DMS53 (cell line): Measurements from ENCODE around the gene CYP4F3.
"Not testable (repeated sequence)": the region's sequence is repeated elsewhere in the genome, so short reads cannot be mapped to it uniquely, and the experiment has no call there.

Experiments
- DNase-seq: peaks from one replicate; lab custom pipeline; 2025; lab: John Stamatoyannopoulos, UW

CYP4F3 gene

DNA sequence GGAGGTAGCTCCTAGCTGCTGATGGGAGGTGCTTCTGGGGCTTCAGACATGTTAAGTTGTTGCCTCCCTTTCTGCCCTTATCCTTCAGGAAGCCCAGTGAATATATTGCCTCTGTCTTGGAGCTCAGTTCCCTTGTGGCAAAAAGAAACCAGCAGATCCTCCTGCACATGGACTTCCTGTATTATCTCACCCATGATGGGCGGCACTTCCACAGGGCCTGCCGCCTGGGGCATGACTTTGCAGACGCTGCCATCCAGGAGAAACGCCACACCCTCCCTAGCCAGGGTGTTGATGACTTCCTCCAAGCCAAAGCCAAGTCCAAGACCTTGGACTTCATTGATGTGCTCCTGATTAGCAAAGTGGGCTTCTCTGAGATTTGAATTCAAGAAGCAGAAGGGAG is 26.2 kb downstream of the CYP4F3 start:
- no peak for DNase-seq

DNA sequence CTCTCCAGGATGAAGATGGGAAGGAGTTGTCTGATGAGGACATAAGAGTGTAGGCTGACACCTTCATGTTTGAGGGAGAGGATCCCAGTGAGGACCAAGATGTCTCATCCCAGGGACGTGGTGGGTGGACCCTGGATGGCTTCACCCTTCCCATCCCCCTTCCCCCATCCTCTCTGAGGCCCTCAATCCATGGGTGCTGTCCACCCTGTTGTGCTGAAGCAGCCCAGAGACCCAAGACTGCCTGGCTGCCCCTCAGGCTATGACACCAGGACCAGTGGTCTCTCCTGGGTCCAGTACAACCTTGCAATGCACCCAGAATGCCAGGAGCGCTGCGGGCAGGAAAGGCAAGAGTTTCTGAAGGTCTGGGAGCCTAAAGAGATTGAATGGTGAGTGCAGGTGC is 28.7 kb downstream of the CYP4F3 start:
- DNase-seq, result no peak

DNA sequence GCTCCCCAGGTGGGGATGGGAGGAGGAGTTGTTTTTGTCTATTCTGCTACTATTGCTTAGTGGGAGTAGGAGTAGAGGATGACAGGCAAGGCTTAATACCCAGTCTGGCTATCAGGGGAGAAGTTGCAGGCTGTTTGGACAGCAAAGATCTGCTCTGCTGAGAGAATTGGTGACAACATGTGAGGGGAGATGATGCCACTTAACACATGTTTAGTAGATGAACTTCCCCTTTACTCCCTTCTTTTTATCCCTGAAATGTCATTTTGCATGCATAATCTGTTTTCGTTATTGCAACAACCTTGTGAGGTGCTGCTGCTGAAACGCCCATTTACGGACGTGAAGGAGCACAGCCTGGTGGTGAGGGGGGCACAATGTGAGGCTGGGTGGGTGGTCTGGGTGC is 29.2 kb downstream of the CYP4F3 start:
- no peak for DNase-seq

DNA sequence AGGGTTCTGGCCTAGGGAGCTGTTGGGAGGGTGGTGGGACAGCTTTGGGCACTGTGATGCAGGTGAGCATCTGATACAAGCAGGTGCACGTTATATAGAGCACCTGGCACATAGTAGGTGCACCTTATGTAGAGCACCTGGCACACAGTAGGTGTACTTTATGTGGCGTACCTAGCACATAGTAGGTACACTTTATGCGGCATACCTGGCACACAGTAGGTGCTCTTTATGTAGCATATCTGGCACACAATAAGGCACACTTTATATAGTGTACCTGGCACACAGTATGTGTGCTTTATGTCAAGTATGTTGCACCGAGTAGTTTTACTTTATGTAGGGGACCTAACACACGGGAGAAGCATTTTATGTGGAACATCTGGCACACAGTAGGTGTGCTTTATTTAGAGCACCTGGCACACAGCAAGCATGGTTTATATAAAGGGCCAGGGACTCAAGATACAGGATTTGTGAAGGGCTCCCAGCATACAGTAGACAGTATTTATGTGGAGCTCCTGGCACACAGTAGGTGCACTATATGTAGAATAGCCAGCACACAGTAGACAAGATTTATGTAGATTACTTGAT is 30.6 kb downstream of the CYP4F3 start:
- DNase-seq, result no peak

DNA sequence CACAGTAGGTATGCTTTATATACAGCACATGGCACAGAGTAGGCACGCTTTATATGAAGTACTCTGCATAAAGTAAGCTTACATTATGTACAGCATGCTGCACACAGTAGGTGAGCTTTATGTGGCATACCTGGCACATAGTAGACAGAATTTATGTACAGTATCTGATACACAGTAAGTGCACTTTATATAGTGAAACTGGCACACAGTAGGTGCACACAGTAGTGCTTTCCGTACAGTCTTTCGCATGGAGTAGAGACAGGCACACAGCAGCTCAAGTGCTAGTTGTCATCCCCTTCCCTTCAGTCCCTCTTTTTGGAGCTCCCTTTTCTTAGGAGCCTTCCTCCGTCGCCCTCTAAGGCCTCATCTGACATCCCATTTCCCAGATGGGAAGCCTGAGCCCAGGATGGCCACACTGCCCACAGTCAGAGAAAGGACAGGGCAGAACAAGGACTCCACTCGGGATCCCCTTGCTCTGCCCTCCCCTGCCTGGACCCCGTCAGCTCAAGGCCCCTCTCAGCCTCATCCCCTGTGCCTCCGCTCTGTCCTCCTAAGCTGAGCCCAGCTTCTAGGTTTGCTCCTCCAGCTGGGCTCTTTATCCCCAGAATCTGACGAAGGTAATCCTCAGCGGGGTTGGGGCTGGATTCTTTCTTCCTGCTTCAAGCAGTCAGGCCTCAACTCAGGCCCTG is 31.3 kb downstream of the CYP4F3 start:
- DNase-seq, result no peak

DNA sequence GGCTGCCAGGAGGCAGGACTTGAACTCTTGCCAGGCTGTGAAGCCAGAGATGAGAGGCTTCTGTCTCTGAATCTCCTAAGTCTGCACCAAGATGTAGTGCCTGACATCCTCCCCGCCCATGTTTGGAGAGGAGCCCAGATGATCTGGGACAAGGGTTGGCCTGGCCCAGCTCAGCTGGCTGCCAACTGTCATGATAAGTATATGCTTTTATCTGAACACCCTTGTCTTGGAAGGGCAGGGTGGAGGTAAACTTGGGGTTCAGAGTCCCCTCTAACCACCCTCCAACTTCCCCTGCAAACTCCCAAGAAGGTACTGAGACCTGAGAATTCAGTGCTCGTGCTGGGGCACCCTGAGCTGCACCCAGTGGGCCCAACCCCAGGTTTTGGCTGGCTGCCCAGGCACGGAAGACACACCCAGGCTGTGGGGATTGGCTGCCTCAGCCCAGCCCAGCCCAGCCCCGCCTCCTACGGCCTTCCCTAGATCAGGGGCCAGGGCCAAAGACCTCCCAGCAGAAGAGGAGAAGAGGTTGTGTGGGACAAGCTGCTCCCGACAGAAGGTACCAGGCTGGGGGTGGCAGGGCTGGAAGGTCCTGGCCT is 32.0 kb downstream of the CYP4F3 start, which contains the start of gene CYP4F12:
Gene CYP4F12 (plus strand): TSS at position 508 of the 596 bp plus-strand sequence. CDS start 443 bp downstream, outside the sequence.
- DNase-seq, result no peak

DNA sequence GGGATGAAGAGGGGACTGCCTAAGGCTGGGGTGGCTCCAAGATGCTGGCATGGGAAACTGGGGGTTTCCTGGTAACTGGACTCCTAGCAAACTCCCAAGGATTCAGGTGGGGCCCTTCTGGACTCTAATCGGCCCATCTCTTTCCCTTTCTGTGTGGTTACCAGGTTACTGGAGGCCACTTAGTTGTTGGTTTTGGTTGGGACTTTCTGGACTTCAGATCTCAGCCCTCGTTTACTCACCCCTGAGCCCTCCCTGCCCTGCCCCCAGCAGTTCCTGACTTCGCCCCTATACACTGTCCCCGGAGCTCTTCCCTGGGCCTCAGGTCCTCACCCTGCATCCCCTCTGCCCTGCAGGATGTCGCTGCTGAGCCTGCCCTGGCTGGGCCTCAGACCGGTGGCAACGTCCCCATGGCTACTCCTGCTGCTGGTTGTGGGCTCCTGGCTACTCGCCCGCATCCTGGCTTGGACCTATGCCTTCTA is 32.5 kb downstream of the CYP4F3 start:
- DNase-seq, result no peak

DNA sequence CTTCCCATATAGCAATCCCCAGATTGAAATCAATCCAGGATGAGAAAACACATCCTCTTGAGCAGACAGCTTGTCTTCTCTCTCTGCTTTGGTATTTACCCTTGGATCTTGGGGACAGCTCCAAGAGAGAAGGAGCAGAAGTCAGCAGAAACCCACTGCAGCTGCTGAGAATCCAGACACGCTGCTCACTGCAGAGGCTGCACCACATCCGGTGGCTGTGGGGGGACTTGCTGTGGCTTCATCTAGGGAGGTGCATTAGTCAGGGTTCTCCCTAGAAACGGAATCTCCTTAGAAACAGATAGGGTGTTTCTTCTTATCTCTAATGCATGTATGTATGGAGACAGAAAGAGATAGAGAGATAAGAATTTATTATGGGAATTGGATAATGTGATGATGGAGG is 34.9 kb downstream of the CYP4F3 start:
- no peak for DNase-seq

DNA sequence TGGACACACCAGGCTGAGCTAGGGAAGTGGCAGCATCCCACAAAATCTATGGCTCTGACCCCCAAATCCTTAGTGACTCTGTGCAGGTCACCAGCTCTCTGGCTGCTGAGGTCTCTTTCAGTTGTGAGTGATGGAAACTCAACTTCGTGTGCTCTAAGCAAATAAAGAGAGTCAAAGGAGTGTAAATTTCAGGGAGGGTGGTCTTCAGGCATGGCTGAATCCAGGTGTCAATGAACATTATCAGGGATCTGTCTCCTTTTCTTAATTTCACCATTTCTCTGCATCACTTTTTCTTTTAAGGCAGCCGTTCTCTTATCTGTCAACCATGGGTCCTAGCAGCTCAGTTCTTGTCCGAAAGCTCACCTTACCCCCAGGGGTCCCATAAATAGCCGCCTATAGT is 38.4 kb downstream of the CYP4F3 start:
- no peak for DNase-seq

DNA sequence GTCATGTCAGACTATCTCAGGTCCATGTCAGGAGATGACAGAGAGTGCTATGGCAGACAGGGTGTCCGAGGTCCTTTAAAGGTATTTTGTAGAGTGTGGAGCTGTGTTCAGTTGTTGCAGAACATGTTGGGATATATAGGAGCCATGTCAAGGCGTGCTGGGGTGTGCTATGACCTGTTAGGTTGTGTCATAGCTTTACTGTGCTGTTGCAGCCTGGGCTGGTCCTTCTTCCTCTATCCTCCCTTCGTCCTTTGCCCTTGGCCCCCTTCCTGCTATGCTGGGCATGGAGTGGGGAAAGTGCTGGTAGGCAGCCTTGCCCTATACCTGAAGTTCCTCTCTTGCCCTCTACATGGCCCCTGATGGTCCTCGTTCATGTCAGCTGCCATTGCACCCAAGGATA is 39.2 kb downstream of the CYP4F3 start:
- DNase-seq, result not testable (repeated sequence)

DNA sequence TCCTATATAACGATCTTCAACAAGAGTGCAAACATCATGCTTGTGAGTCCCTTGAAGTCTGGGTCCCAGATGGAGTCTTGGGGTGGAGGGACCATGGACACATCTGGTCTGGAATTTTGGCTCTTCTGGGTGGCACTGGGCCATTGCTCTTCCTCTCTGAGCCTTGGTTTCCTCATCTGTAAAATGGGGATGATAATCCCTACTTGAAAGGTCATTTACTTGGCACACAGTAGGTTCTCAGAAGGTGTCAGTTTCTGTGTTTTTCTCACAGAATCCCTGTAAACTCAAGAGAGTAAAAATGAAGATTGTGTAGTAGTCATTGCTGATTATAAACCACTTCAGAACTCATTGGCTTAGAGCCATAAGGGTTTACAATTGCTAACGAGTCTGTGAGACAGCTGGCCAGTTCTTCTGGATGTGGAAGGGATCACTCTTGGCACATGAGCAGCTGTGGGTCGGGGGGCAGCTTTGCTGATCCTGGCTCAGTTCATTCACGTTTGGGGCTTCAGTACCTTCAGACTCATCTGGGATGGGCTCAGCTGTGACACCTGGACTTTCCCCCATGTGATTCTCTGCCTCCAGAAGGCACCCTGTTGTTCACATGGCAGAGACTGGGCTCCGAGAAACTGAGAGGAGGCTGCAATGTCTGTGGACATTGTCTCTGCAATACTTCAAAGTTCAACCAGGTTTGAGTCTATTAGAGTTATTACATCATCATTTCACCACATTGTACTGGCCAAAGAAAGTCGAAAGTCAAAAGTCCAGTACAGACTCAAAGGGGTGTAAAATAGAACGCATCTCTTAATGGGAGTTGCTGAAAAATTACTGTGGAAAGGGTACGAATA is 40.0 kb downstream of the CYP4F3 start:
- DNase-seq, result no peak

DNA sequence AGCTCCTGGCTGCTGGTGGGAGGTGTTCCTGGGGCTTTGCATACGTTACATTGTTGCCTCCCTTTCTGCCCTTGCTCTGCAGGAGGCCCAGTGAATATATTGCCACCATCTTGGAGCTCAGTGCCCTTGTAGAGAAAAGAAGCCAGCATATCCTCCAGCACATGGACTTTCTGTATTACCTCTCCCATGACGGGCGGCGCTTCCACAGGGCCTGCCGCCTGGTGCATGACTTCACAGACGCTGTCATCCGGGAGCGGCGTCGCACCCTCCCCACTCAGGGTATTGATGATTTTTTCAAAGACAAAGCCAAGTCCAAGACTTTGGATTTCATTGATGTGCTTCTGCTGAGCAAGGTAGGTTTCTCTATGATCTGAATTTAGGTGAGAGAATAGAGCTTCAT is 42.7 kb downstream of the CYP4F3 start:
- no peak for DNase-seq

DNA sequence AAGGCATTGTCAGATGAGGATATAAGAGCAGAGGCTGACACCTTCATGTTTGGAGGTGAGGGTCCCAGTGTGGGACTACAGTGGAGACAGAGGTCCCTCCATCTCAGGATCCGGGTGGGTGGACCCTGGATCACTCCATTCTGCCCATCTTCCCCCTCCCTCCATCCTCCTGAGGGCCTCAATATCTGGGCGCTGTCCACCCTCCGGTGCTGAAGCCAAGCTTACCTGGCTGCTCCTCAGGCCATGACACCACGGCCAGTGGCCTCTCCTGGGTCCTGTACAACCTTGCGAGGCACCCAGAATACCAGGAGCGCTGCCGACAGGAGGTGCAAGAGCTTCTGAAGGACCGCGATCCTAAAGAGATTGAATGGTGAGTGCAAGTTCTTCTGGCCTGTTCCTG is 44.1 kb downstream of the CYP4F3 start:
- no peak for DNase-seq

DNA sequence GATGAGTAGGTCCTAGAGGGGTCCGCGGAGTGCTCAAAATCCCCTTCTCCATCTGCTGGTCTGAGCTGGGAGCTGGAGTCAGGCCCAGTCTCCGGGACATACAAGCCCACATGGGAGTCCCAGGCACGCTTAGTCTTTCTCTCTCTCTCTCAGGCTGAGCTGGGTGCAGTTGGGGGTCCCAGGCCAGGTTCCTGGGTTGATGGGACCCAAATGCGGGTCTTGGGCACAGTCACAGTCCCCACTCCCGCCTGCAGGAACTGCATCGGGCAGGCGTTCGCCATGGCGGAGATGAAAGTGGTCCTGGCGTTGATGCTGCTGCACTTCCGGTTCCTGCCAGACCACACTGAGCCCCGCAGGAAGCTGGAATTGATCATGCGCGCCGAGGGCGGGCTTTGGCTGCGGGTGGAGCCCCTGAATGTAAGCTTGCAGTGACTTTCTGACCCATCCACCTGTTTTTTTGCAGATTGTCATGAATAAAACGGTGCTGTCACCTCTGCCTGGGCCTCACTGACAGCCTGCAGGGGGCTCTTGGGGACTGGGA is 56.0 kb downstream of the CYP4F3 start:
- no peak for DNase-seq

DNA sequence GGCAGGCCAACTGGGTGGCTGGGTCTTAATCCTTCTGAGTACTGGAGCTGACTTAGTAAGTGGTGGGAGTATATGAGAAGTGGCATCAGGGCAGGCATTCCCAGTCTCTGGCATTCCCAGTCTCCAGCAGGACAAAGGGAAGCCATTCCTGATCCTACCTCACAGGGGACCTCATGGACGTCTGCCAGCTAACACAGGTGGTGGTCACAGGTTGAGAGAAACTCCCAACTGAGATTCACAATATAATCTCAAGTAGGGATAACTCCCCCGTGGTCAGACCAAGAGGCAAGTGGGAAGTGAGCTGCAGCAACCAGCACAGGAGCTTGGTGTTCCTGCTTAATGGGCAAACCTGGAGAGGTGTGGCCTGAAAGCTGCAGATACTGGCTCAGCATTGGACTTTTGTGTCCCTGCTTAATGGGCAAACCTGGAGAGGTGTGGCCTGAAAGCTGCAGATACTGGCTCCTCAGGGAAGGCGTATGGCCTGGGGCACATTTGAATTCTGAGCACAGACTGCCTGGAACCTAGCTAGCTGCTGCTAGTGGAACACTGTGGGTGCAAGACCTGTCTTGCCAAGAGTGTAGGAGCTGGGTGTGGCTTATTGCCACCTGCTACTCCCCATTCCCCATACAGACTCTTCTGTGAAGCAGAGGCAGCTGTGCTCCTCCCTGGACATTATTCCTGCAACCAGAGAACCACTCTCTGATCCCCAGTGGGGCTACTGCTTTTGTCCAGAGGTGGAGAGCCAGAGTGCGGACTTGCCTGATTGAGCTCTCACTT is 61.2 kb downstream of the CYP4F3 start:
- no peak for DNase-seq

DNA sequence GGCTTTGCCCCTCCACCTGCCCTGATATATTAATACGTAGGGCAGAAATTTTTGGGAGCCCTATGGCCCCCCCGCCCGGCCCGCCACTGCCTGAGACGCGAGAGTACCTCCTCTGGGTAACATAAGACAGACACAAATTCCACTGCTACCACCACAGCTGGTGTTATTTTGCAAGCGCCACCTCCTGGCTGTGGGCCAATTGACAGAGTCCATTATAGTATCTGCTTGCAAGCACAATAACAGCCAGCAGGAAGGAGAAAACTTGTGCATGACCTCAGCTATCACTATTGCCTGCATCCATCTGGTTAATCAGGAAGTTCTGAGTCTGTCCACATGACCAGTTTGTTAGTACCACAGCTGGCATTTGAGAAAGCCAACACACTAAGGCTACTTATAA is 61.8 kb downstream of the CYP4F3 start:
- peak; percentile 24 for DNase-seq
